Measurements from ENCODE around the gene CACNA2D2.

CACNA2D2 gene

GRCh38 chr3:50422153-50422552 is 81.3 kb downstream of the CACNA2D2 start:
- no peak for DNase-seq

- DNase-seq, result no peak
These were observed 83.7 kb downstream of the CACNA2D2 start for GRCh38 chr3:50419595-50420370.

GRCh38 chr3:50418850-50419249 is 84.6 kb downstream of the CACNA2D2 start:
- DNase-seq, result no peak

GRCh38 chr3:50417637-50418033 is 85.8 kb downstream of the CACNA2D2 start:
- no peak for DNase-seq

- no peak for DNase-seq
These were observed 86.4 kb downstream of the CACNA2D2 start for GRCh38 chr3:50416736-50417636.

- no peak for DNase-seq
These were observed 87.6 kb downstream of the CACNA2D2 start for GRCh38 chr3:50415816-50416215.

- no peak for DNase-seq
These were observed 88.4 kb downstream of the CACNA2D2 start for GRCh38 chr3:50415061-50415460.

GRCh38 chr3:50414616-50415015 is 88.8 kb downstream of the CACNA2D2 start:
- DNase-seq, result no peak

- no peak for DNase-seq
These were observed 91.1 kb downstream of the CACNA2D2 start for GRCh38 chr3:50412231-50412754.

- no peak for DNase-seq
These were observed 92.2 kb downstream of the CACNA2D2 start for GRCh38 chr3:50411229-50411628.

- no peak for DNase-seq
These were observed 92.8 kb downstream of the CACNA2D2 start for GRCh38 chr3:50410608-50411139.

GRCh38 chr3:50410185-50410584 is 93.2 kb downstream of the CACNA2D2 start:
- no peak for DNase-seq

GRCh38 chr3:50408443-50408944 is 94.9 kb downstream of the CACNA2D2 start:
- no peak for DNase-seq

- DNase-seq, result no peak
These were observed 96.9 kb downstream of the CACNA2D2 start for GRCh38 chr3:50406487-50406886.

GRCh38 chr3:50405249-50405648 is 98.2 kb downstream of the CACNA2D2 start:
- DNase-seq, result peak; percentile 15

GRCh38 chr3:50401978-50402595 is 101.3 kb downstream of the CACNA2D2 start:
- DNase-seq, result no peak

GRCh38 chr3:50396502-50396901 is 106.9 kb downstream of the CACNA2D2 start:
- DNase-seq, result no peak

GRCh38 chr3:50395070-50395860 is 108.2 kb downstream of the CACNA2D2 start:
- DNase-seq, result no peak

GRCh38 chr3:50393061-50393460 is 110.4 kb downstream of the CACNA2D2 start:
- no peak for DNase-seq

- DNase-seq, result no peak
These were observed 111.2 kb downstream of the CACNA2D2 start for GRCh38 chr3:50392101-50392715.

GRCh38 chr3:50390508-50391224 is 112.8 kb downstream of the CACNA2D2 start:
- no peak for DNase-seq

Data from CD4-positive, alpha-beta T cell treated with Interleukin-12 subunit alpha and Interleukin-12 subunit beta, for 1 hour (primary cell).